ENCODE results near the gene CADPS.
"Not testable (repeated sequence)": the region's sequence is repeated elsewhere in the genome, so short reads cannot be mapped to it uniquely, and the experiment has no call there.

Gene CADPS

DNA sequence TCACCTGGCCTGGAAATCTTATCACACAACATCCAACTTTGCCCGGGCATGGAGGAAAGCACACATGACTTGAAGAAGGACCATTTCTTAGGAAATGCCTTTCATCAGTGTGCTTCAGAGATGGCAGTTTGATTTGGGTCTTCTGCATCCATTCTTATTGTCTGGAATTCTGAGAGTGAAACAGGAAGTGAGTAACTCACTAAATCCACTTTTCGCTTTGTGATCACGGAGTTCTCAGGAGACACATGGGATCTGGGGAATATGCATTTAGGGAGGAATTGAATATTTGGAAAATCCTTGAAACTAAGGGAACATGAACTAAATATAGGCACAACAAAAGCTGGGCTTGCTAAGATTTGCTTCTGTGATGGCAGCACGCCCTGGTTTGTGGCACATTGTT, 289.4 kb downstream of the CADPS start:
- DNase-seq: no peak

DNA sequence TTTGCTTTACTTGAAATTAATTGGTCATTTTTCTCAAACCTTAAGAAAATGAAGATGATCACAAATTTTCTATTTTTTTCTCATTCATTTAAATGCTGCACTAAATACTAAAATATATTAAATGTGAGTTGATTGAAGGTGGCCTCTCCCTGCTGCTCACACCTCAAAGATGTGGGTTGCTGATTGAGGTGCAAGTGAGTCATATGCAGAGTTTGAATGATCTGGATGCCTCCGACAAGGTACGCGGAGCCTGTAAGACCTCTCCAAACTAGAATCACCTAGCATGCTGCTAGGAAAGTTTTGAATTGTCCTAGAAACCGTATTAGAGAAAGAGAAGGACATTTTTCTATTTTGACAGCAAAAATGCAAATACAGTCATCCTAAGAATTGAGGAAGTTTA, 290.6 kb downstream of the CADPS start:
- no peak for DNase-seq

GRCh38 chr3:62582495-62583172, 292.6 kb downstream of the CADPS start:
- DNase-seq: no peak

DNA sequence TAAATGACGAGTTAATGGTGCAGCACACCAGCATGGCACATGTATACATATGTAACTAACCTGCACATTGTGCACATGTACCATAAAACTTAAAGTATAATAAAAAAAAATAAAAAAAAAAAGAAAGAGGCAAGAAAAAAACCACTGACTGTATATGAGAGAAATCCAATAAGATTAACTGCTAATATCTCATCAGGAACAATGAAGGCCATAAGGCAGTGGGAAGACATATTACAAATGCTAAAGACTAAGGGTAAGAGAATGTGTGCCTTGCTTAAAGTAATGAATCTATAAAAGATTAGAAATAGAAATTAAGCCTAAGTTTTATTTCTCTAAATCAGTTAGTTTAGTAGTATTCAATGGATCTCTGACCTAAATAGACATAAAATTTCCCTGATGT, 294.7 kb downstream of the CADPS start:
- not testable (repeated sequence) for DNase-seq

GRCh38 chr3:62577153-62577552, 298.1 kb downstream of the CADPS start:
- no peak for DNase-seq

DNA sequence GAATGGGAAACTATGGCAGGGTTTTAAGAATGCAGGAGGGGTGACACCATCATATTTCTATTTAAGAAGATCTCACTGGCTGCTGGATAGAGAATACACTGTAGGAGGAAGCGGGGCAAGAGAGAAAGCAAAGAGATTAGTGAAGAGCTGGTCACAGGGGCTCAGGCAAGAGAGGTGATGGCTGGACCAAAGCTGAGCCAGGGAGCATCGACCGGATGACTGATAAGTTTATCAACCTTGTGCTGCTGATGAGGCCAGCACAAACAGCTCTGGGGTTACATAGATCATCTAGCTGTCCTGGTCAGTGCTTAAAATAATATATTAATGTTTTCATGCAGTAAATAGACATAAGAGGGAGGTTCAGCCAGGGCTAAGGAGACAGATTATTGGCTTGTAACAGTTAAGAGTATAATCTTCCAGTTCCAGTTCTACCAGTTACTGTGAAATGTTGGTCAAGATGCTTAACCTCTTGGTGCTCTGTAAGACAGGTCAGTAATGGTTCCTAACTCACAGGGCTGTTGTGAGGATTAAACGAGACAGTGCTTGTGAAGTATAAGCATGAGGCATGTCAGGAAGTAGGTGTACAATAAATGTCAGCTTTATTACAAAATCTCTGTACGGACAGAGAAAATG, 300.8 kb downstream of the CADPS start:
- DNase-seq: no peak

- DNase-seq: no peak
Observed at GRCh38 chr3:62571916-62572315, 303.3 kb downstream of the CADPS start.

DNA sequence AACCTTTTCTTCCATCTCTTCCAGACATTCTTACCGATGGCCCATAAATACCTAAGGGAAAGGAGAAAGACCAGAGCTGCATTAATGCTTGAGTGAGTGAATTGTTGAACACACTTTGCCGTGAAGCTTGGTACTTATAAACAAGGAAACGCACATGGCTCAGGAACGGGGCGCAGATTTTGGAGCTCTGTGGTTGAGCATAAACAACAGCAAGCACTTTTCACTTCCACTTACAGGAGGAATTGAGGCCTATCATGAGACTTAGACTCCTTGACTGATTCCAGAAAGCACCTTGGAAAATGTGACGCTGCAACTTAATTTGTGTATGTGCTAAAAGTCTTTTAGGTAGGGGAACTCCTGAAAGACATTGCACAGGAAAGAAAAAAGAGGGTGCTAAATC, 304.3 kb downstream of the CADPS start:
- no peak for DNase-seq

GRCh38 chr3:62569609-62570008, 305.6 kb downstream of the CADPS start:
- no peak for DNase-seq

- DNase-seq: no peak
Observed at GRCh38 chr3:62567097-62568021, 307.9 kb downstream of the CADPS start.

DNA sequence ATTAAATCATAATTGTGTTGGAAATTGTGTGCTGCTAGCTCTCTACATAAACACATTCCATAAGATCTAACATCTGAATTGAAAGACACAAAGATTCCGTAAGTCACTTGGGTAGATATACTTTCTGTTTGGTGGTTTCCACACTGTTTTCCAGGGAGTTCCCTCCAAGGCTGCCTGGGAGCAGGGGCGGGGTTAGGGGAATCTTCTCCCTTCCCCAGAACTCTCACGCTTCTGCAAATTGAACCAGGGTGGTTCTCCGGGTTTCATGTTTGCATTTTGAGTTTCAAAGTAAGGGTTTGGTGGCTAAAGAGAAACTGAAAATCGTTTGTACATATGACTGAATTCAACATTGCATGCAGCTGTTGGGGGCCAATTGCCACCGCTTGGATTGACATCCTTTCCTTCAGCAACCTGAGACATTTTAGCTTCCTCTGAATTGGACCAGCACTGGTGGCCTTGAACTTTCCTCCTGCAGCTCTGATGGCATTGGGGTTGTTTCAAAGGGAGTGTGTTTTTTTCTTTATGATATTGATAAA, 309.1 kb downstream of the CADPS start:
- DNase-seq: no peak

DNA sequence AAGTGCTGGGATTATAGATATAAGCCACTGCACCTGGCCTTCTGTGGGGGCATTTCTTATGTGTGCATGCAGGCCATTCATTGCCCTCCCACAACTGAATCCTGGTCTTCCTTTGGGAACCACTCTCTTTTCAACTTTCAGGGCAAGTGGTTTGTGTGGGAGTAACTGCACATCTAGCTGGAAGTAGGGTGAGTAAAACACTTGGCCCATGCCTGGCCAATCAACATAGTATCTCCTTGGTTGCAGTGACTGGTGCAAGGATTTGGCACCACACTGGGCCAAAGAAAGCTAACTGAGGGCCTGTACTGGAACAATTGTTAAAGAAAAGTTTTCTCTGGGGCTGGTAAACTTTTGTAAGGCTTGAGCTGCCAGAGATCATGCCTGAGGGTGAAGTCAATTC, 312.6 kb downstream of the CADPS start:
- no peak for DNase-seq

- no peak for DNase-seq
Observed at GRCh38 chr3:62562017-62562416, 313.2 kb downstream of the CADPS start.

GRCh38 chr3:62559831-62560445, 315.3 kb downstream of the CADPS start:
- no peak for DNase-seq

- no peak for DNase-seq
Observed at GRCh38 chr3:62558549-62559112, 316.6 kb downstream of the CADPS start.

- DNase-seq: no peak
Observed at GRCh38 chr3:62557983-62558382, 317.2 kb downstream of the CADPS start.

- no peak for DNase-seq
Observed at GRCh38 chr3:62557450-62557849, 317.8 kb downstream of the CADPS start.

DNA sequence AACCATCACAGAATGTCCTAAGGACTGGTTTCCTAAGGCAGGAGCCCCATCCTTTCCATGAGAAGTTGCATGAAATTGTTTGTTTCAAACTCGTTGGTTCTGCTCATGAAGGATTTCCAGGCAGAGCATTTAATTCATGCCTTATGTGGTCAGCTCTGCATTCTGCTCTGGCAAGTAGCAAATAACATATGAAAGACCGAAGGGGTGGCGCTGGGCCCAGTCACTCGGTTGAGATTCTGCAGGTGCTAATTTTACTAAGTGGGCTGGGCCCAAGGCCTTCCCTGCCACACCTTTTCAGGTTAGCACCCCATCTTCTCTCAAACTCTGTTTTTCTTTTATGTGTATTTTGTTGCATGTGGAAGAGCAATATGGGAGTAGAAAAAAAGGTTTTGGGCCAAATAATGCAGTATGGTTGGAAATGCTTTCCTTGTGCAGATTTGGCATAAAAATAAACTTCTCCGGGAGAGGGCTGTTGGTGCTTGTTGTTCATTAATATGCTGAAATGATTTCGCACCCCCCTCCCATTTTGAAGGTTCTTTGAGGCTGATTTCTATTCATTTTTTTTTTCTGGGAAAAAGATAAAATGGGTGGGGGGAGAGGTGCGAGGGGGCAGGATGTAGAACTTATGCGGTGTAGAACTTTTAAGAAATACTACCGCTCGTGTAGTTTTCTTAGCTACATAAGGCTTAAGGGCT, 318.9 kb downstream of the CADPS start:
- no peak for DNase-seq

- no peak for DNase-seq
Observed at GRCh38 chr3:62554264-62554799, 320.9 kb downstream of the CADPS start.

- no peak for DNase-seq
Observed at GRCh38 chr3:62553811-62554210, 321.4 kb downstream of the CADPS start.

DNA sequence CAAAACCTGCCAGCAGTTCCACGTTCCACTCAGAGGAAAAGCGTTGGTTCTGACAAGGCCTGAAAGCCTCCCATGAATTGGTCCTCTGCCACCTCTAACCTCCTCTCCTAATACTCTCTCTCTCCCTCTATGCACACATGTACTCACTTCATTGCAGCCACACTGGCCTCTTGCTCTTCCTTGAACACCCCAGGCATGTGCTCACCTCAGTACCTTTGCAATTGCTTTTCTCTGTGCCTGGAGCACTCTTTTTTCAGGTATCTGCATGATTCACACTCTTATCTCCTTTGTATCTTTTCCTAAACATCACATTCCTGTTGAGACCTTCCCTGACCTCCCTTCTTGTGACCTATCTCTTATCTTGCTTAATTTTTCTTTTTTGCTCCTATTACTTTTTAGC, 323.7 kb downstream of the CADPS start:
- DNase-seq: no peak

- no peak for DNase-seq
Observed at GRCh38 chr3:62550439-62550838, 324.8 kb downstream of the CADPS start.
